Adrenal gland (tissue), 12 donors: Measurements from ENCODE around the gene KIAA1614. TPM values are rescaled to one million over a fixed set of nuclear protein-coding genes. Genes with fewer than 3 reads are reported as not detected.

Experiments used
- DNase-seq, 7 donors: peaks; one replicate each; pipeline ENCODE4 v3.0.0-alpha.2; 2019 to 2020
- H3K27ac ChIP-seq, 5 donors: fragments of 200-600 bp; sonication (generic) in 4 of 5; 1 replicate in 3 of 5; 2 replicates in 2 of 5; pipeline versions ENCODE4 v1.5.1 to v1.8.0; 2016 to 2020; ENCODE audit warnings: mild to moderate bottlenecking in 1 of 5
- H3K27me3 ChIP-seq: fragments of 200-600 bp; 2 replicates; pipeline ENCODE4 v1.8.0; 2021
- H3K36me3 ChIP-seq, 2 donors: fragments of 200-600 bp; replicated peaks in 1 of 2; 1 replicate in 1 of 2; 2 replicates in 1 of 2; pipeline versions ENCODE4 v1.5.1 to v1.8.0; 2018 to 2022
- H3K4me1 ChIP-seq, 2 donors: fragments of 200-600 bp; replicated peaks in 1 of 2; 1 replicate in 1 of 2; 2 replicates in 1 of 2; pipeline versions ENCODE4 v1.5.1 to v1.8.0; 2018 to 2021
- H3K4me3 ChIP-seq, 4 donors: fragments of 200-600 bp; sonication (generic) in 3 of 4; one replicate each; pipeline ENCODE4 v1.5.1; 2016 to 2018
- H3K9me3 ChIP-seq, 3 donors: fragments of 200-600 bp; sonication (generic) in 1 of 3; replicated peaks in 1 of 3; 1 replicate in 2 of 3; 2 replicates in 1 of 3; pipeline versions ENCODE4 v1.5.1 to v1.8.0; 2016 to 2021
- CTCF ChIP-seq, 6 experiments: fragments of 450-650 bp in 4 of 6; fragments of 200-600 bp in 2 of 6; sonication (generic) in 1 of 6; IDR thresholded peaks; 1 replicate in 5 of 6; 2 replicates in 1 of 6; pipeline versions ENCODE4 v1.5.1 to v1.8.0; 2016 to 2021; ENCODE audit warnings: antibody characterized with exemption in 6 of 6, mild to moderate bottlenecking in 2 of 6, moderate library complexity in 1 of 6
- POLR2A ChIP-seq, 2 donors: fragments of 450-650 bp; IDR thresholded peaks; one replicate each; pipeline ENCODE4 v1.6.1; 2017; ENCODE audit warnings: antibody characterized with exemption in 2 of 2, mild to moderate bottlenecking in 2 of 2, moderate library complexity in 1 of 2
- WGBS, 4 donors: extraction: QIAGEN DNeasy Blood & Tissue Kit in 2 of 4; methylation state at CpG; one replicate each; pipeline versions ENCODE4 v1.1.5 to v1.1.7; 2013 to 2017; 5-methylcytosine and 5-hydroxymethylcytosine counted together
- intact Hi-C, 2 donors: fragments of 100-400 bp; cut with DNase I; formaldehyde crosslinking; loops; one replicate each; pipeline versions ENCODE4 v1.14.1 to v1.15.0; 2022 to 2023
- polyA plus RNA-seq, 3 donors: library from polyadenylated mRNA; stranded (reverse); fragments of 200-250 nt in 2 of 3; fragments of 350-450 nt in 1 of 3; fragmentation: Illumina TruSeq in 1 of 3; extraction: RNeasy Lipid Tissue Mini Kit (QIAGEN cat#74804) in 1 of 3; gene quantifications; one replicate each; pipeline ENCODE4 v1.2.3, GENCODE V29; 2013 to 2014
- total RNA-seq, 9 donors: library from RNA; depleted of rRNA in 4 of 9; stranded (reverse); fragments of >200 nt in 4 of 9; fragments of 120-200 nt in 1 of 9; fragmentation: NEBNext Ultra II Directional in 1 of 9; extraction: Animal tissue kit (Norgen Biotek cat#: 25700) in 1 of 9; gene quantifications; one replicate each; pipeline versions ENCODE4 v1.1.0 to v1.2.4, GENCODE V29; 2013 to 2023
- donor health status: healthy with polysubstance abuse.
- donor health status: Bipolar disorder and iron deficiency.
- donor health status: DM: yes; HTN: yes; CAD: no.
- donor health status: DM: no; HTN: no; CAD: no.
- donor health status: DM: no; HTN: no; CAD: no.
- donor health status: DM: yes; HTN: yes; CAD: no.

KIAA1614 gene
- total and polyA plus RNA-seq, 12 donors, result 0.18 to 6.9 (median 1.2) TPM

- intact Hi-C loops, result no loop called here
- Histone ChIP-seq H3K36me3 (peaks cover 0 to 5% of the 10 kb centered on the region in 2 donors), H3K27me3 (no peaks in the 10 kb centered on the region), H3K4me3 (no peak overlapping the region), H3K9me3 (no peaks in the 10 kb centered on the region), H3K27ac (no peak overlapping the region), H3K4me1 (peaks cover 0 to 5% of the 10 kb centered on the region in 2 donors)
- WGBS, 4 donors, result 63 to 95% (median 69%) methylated on average over 1 of the region's 1 CpG
- no peak for TF ChIP-seq CTCF (IDR thresholded peaks at IDR 0.05)
- TF ChIP-seq POLR2A (IDR thresholded peaks at IDR 0.05), result no peak
- no peak for DNase-seq
Measured at GRCh38 chr1:180937012-180937372, 24.3 kb downstream of the KIAA1614 start.

- H3K27me3 ChIP-seq, result no peaks in the 10 kb centered on the region
- H3K4me1 ChIP-seq, result no peaks in the 10 kb centered on the region
- TF ChIP-seq CTCF (IDR thresholded peaks at IDR 0.05), result no peak
- TF ChIP-seq POLR2A (IDR thresholded peaks at IDR 0.05), result no peak
- no peak for DNase-seq
- intact Hi-C loops, result no loop called here
- no peaks in the 10 kb centered on the region for H3K9me3 ChIP-seq
- WGBS, 4 donors, result 73 to 82% (median 78%) methylated on average over 3 to 9 of the region's 9 CpGs
- no peak overlapping the region for H3K27ac ChIP-seq
- no peak overlapping the region for H3K4me3 ChIP-seq
- H3K36me3 ChIP-seq, result peaks cover 0 to 5% of the 10 kb centered on the region in 2 donors
Measured at GRCh38 chr1:180937624-180938225, 25.0 kb downstream of the KIAA1614 start.

GRCh38 chr1:180939073-180939710 is 26.5 kb downstream of the KIAA1614 start:
- 79 to 89% (median 82%) methylated on average over 6 to 9 of the region's 9 CpGs for WGBS, 4 donors
- H3K36me3 ChIP-seq, result peaks cover 0 to 5% of the 10 kb centered on the region in 2 donors

GRCh38 chr1:180939711-180940103 is 27.0 kb downstream of the KIAA1614 start:
- intact Hi-C loops, result no loop called here
- Histone ChIP-seq H3K27ac (no peak overlapping the region), H3K27me3 (no peaks in the 10 kb centered on the region), H3K36me3 (peaks cover 0 to 5% of the 10 kb centered on the region in 2 donors), H3K4me3 (no peak overlapping the region), H3K4me1 (no peaks in the 10 kb centered on the region), H3K9me3 (no peaks in the 10 kb centered on the region)
- TF ChIP-seq CTCF (IDR thresholded peaks at IDR 0.05) (no peak), POLR2A (IDR thresholded peaks at IDR 0.05) (no peak)
- no peak for DNase-seq
- WGBS, 4 donors, result 91 to 93% (median 92%) methylated on average over 3 of the region's 3 CpGs

More at GRCh38 chr1:180939073-180939710, 26.5 kb downstream of the KIAA1614 start:
- Histone ChIP-seq H3K27ac (no peak overlapping the region), H3K4me3 (no peak overlapping the region), H3K4me1 (no peaks in the 10 kb centered on the region), H3K9me3 (no peaks in the 10 kb centered on the region), H3K27me3 (no peaks in the 10 kb centered on the region)
- DNase-seq, result no peak
- no peak for TF ChIP-seq POLR2A (IDR thresholded peaks at IDR 0.05)
- TF ChIP-seq CTCF (IDR thresholded peaks at IDR 0.05), result no peak
- intact Hi-C loops, result no loop called here
